Esophagus (tissue), 2 donors: ENCODE results near the gene OR7C1. TPM values are rescaled to one million over a fixed set of nuclear protein-coding genes. Genes with fewer than 3 reads are reported as not detected.

Experiments used
- H3K27ac ChIP-seq, 2 donors: one replicate each; pipeline ENCODE4 v1.5.1; 2013; ENCODE audit warnings: low read depth in 2 of 2, mild to moderate bottlenecking in 2 of 2, inconsistent platforms in 1 of 2, low read length in 1 of 2, moderate library complexity in 1 of 2
- H3K27me3 ChIP-seq, 2 donors: one replicate each; pipeline ENCODE4 v1.6.1; 2013; ENCODE audit warnings: low read length in 2 of 2, control low read depth in 1 of 2, mild to moderate bottlenecking in 1 of 2; ENCODE audit not compliant: insufficient read depth in 2 of 2, control insufficient read depth in 1 of 2
- H3K36me3 ChIP-seq, 2 donors: one replicate each; pipeline ENCODE4 v1.6.1; 2013; ENCODE audit warnings: low read length in 1 of 2; ENCODE audit not compliant: control insufficient read depth in 2 of 2, insufficient read depth in 2 of 2
- H3K4me1 ChIP-seq, 2 donors: one replicate each; pipeline ENCODE4 v1.6.1; 2013; ENCODE audit warnings: low read length in 1 of 2; ENCODE audit not compliant: control insufficient read depth in 2 of 2, insufficient read depth in 2 of 2
- H3K4me3 ChIP-seq, 2 donors: one replicate each; pipeline ENCODE4 v1.5.1; 2013; ENCODE audit warnings: low read length in 2 of 2, mild to moderate bottlenecking in 2 of 2, low read depth in 1 of 2, moderate library complexity in 1 of 2
- H3K9me3 ChIP-seq, 2 donors: one replicate each; pipeline ENCODE4 v1.6.1; 2013; ENCODE audit warnings: mild to moderate bottlenecking in 2 of 2, low read depth in 1 of 2, low read length in 1 of 2, moderate library complexity in 1 of 2; ENCODE audit not compliant: control insufficient read depth in 2 of 2, insufficient read depth in 1 of 2
- WGBS, 2 donors: extraction: QIAGEN DNeasy Blood & Tissue Kit; methylation state at CpG; one replicate each; pipeline ENCODE4 v1.1.7; 2013; 5-methylcytosine and 5-hydroxymethylcytosine counted together
- polyA plus RNA-seq, 2 donors: library from polyadenylated mRNA; stranded (reverse); fragments of 200-250 nt; gene quantifications; one replicate each; pipeline ENCODE4 v1.2.3, GENCODE V29; 2013
- donor health status: healthy with polysubstance abuse.
- donor health status: Bipolar disorder and iron deficiency.

The OR7C1 gene
- polyA plus RNA-seq, 2 donors, result 0.01 to 0.02 TPM

- Histone ChIP-seq H3K27ac (no peak overlapping the region), H3K9me3 (no peaks in the 10 kb centered on the region), H3K4me1 (no peaks in the 10 kb centered on the region), H3K36me3 (no peaks in the 10 kb centered on the region), H3K4me3 (no peak overlapping the region), H3K27me3 (no peaks in the 10 kb centered on the region)
- WGBS, 2 donors, result 54 to 61% methylated on average over 6 of the region's 6 CpGs
Observed at GRCh38 chr19:14821937-14822336, 13.0 kb downstream of the OR7C1 start.

GRCh38 chr19:14818588-14818987 lies 16.4 kb downstream of the OR7C1 start:
- Histone ChIP-seq H3K4me3 (no peak overlapping the region), H3K4me1 (no peaks in the 10 kb centered on the region), H3K27me3 (no peaks in the 10 kb centered on the region), H3K27ac (no peak overlapping the region), H3K9me3 (peaks cover 0 to 2% of the 10 kb centered on the region in 2 donors), H3K36me3 (no peaks in the 10 kb centered on the region)
- 72 to 75% methylated on average over 8 of the region's 8 CpGs for WGBS, 2 donors

- no peak overlapping the region for H3K4me3 ChIP-seq
- WGBS, 2 donors, result 62 to 67% methylated on average over 3 of the region's 3 CpGs
- no peaks in the 10 kb centered on the region for H3K27me3 ChIP-seq
- H3K9me3 ChIP-seq, result peaks cover 0 to 2% of the 10 kb centered on the region in 2 donors
- H3K36me3 ChIP-seq, result no peaks in the 10 kb centered on the region
- H3K27ac ChIP-seq, result no peak overlapping the region
- H3K4me1 ChIP-seq, result no peaks in the 10 kb centered on the region
Observed at GRCh38 chr19:14817052-14817451, 17.9 kb downstream of the OR7C1 start.

- Histone ChIP-seq H3K27ac (no peak overlapping the region), H3K9me3 (peaks cover 0 to 2% of the 10 kb centered on the region in 2 donors), H3K36me3 (no peaks in the 10 kb centered on the region), H3K4me3 (no peak overlapping the region), H3K27me3 (no peaks in the 10 kb centered on the region), H3K4me1 (no peaks in the 10 kb centered on the region)
- WGBS, 2 donors, result 65 to 76% methylated on average over 2 of the region's 2 CpGs
Observed at GRCh38 chr19:14814982-14815652, 19.9 kb downstream of the OR7C1 start.

GRCh38 chr19:14809272-14810057 lies 25.5 kb downstream of the OR7C1 start:
- H3K4me1 ChIP-seq, result no peaks in the 10 kb centered on the region
- 59 to 61% methylated on average over 9 of the region's 9 CpGs for WGBS, 2 donors

GRCh38 chr19:14804765-14805164 lies 30.2 kb downstream of the OR7C1 start:
- Histone ChIP-seq H3K4me3 (no peak overlapping the region), H3K9me3 (no peaks in the 10 kb centered on the region), H3K4me1 (no peaks in the 10 kb centered on the region), H3K36me3 (no peaks in the 10 kb centered on the region), H3K27me3 (no peaks in the 10 kb centered on the region), H3K27ac (no peak overlapping the region)
- 76 to 84% methylated on average over 3 of the region's 3 CpGs for WGBS, 2 donors

More at GRCh38 chr19:14809272-14810057, 25.5 kb downstream of the OR7C1 start:
- Histone ChIP-seq H3K27ac (no peak overlapping the region), H3K4me3 (no peak overlapping the region), H3K9me3 (no peaks in the 10 kb centered on the region), H3K27me3 (no peaks in the 10 kb centered on the region), H3K36me3 (no peaks in the 10 kb centered on the region)

- no peaks in the 10 kb centered on the region for H3K27me3 ChIP-seq
- H3K4me3 ChIP-seq, result no peak overlapping the region
- H3K9me3 ChIP-seq, result no peaks in the 10 kb centered on the region
- WGBS, 2 donors, result 70 to 83% methylated on average over 5 of the region's 5 CpGs
- H3K4me1 ChIP-seq, result no peaks in the 10 kb centered on the region
- no peaks in the 10 kb centered on the region for H3K36me3 ChIP-seq
- no peak overlapping the region for H3K27ac ChIP-seq
Observed at GRCh38 chr19:14798760-14799159, 36.2 kb downstream of the OR7C1 start.

GRCh38 chr19:14796021-14796420 lies 39.0 kb downstream of the OR7C1 start:
- no peak overlapping the region for H3K27ac ChIP-seq
- WGBS, 2 donors, result 91 to 94% methylated on average over 11 of the region's 11 CpGs
- no peaks in the 10 kb centered on the region for H3K9me3 ChIP-seq
- H3K4me1 ChIP-seq, result no peaks in the 10 kb centered on the region
- H3K4me3 ChIP-seq, result no peak overlapping the region
- no peaks in the 10 kb centered on the region for H3K27me3 ChIP-seq
- no peaks in the 10 kb centered on the region for H3K36me3 ChIP-seq

- 77% methylated on average over 5 of the region's 5 CpGs for WGBS, 2 donors
- H3K27me3 ChIP-seq, result no peaks in the 10 kb centered on the region
- no peaks in the 10 kb centered on the region for H3K9me3 ChIP-seq
- no peak overlapping the region for H3K27ac ChIP-seq
- no peak overlapping the region for H3K4me3 ChIP-seq
- no peaks in the 10 kb centered on the region for H3K4me1 ChIP-seq
- H3K36me3 ChIP-seq, result no peaks in the 10 kb centered on the region
Observed at GRCh38 chr19:14795078-14795721, 39.8 kb downstream of the OR7C1 start.
